DND-41 (cell line): ENCODE results near the gene ITSN1.

ENCODE experiments used
- CTCF ChIP-seq: IDR thresholded peaks from 2 replicates; pipeline ENCODE4 v1.5.1; 2012; ENCODE audit warnings: borderline replicate concordance, low read length, moderate library complexity, mild to moderate bottlenecking; ENCODE audit not compliant: poor library complexity, severe bottlenecking; ENCODE audit errors: extremely low read depth
- EZH2 ChIP-seq: IDR thresholded peaks from 3 replicates; pipeline ENCODE4 v1.6.1; 2012; ENCODE audit warnings: borderline replicate concordance, low read depth, mild to moderate bottlenecking, moderate library complexity, low read length, inconsistent platforms; ENCODE audit not compliant: severe bottlenecking

GRCh38 chr21:33893917-33894316 is 251.6 kb downstream of the ITSN1 start:
- TF ChIP-seq CTCF (no peak), EZH2 (no peak)
